Activated CD4-positive, alpha-beta T cell treated with anti-CD3 and anti-CD28 coated beads, Interleukin-2, amount 50 U/mL, for 4 hours (primary cell): ENCODE data around the gene B3GNT3.
"Not testable (repeated sequence)": the region's sequence is repeated elsewhere in the genome, so short reads cannot be mapped to it uniquely, and the experiment has no call there.

Source experiments
- DNase-seq, 2 experiments: peaks; one replicate each; pipeline ENCODE4 v3.0.0-alpha.2; 2020

B3GNT3 gene

GRCh38 chr19:17767559-17767958 lies 27.4 kb upstream of the B3GNT3 start:
- DNase-seq: no peak

DNA sequence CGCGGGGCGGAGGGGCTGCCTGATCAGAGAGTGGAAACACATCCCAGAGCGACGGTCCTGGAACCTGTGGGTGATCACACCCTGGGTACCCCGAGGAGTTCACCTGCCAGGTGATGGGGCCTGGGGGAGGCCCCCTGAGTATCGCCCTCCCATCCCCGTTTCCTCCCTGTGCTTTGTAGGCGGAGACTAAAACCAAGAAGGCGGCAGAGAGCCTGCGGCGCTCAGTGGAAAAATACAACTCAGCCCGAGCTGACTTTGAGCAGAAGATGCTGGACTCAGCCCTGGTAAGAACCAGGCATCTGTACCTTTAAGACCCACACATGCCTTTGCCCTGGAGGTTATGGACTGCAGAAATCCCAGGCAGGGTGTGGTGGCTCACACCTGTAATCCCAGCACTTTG lies 24.3 kb upstream of the B3GNT3 start:
- no peak for DNase-seq

DNA sequence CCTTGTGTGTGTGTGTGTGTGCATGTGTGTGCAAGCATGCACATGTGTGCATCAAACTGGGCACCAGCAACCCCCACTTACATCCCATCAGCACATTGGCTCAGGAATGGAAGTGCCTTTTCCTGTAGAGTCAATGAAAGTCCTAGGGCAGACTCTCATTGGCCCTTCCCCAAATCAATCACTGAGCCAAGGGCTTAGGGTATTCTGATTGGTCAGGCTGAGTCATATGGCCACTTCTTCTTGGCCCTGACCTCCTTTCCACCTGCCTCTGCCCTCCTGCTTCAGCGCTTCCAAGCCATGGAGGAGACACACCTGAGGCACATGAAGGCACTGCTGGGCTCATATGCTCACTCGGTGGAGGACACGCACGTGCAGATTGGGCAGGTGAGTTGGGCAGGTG lies 22.8 kb upstream of the B3GNT3 start:
- no peak for DNase-seq

DNA sequence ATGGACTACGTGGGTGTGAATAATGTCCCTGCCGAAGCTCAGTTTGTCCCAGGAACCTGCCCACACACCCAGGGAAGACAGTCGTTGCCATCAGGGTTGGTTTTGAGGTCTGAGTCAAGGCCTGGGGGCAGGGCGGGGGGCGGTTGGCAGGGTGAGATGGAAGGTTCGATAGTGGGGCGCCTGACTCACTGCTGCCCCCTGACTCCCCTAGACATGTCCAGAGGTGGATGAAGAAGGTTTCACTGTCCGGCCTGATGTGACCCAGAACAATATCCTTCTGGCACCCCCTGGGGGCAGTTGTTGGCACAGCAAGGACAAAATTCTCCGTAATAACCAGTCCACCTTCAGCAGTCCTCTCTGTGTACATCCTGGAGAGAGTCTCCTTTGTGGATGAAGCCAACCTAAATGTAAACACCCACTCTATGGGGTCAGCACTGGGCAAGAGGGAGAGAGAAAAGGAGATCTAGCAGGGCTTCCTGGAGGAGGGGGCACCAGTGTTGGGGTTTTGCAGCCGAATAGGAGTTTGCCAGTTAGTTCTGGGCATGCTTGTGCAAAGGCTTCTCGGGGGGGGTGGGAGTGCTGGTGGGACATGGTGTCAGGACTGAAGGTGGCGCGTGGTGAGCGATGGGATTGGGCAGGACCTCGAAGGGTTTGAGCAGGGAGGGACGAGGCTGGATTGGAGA lies 19.6 kb upstream of the B3GNT3 start:
- peak in 1 of 2 experiments; percentile 32 for DNase-seq

GRCh38 chr19:17775991-17776803 lies 18.7 kb upstream of the B3GNT3 start:
- no peak for DNase-seq

DNA sequence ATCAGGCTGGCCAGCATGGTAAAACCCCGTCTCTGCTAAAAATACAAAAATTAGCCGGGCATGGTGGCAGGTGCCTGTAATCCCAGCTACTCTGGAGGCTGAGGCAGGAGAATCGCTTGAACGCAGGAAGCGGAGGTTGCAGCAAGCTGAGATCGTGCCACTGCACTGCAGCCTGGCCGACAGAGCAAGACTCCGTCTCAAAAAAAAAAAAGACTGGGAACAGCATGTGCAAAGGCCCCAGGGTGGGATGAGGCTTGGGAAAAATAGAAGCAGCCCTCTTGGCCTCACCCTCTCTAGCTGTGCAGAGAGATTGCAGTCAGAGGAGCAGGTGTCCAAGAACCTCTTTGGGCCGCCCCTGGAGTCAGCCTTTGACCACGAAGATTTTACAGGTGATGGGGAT lies 17.1 kb upstream of the B3GNT3 start:
- DNase-seq: not testable (repeated sequence)

- no peak for DNase-seq
Observed at GRCh38 chr19:17778251-17778967, 16.5 kb upstream of the B3GNT3 start.

- DNase-seq: no peak
Observed at GRCh38 chr19:17778968-17779929, 15.7 kb upstream of the B3GNT3 start.

- DNase-seq: no peak
Observed at GRCh38 chr19:17780781-17781180, 14.2 kb upstream of the B3GNT3 start.

- not testable (repeated sequence) for DNase-seq
Observed at GRCh38 chr19:17783721-17784120, 11.2 kb upstream of the B3GNT3 start.

DNA sequence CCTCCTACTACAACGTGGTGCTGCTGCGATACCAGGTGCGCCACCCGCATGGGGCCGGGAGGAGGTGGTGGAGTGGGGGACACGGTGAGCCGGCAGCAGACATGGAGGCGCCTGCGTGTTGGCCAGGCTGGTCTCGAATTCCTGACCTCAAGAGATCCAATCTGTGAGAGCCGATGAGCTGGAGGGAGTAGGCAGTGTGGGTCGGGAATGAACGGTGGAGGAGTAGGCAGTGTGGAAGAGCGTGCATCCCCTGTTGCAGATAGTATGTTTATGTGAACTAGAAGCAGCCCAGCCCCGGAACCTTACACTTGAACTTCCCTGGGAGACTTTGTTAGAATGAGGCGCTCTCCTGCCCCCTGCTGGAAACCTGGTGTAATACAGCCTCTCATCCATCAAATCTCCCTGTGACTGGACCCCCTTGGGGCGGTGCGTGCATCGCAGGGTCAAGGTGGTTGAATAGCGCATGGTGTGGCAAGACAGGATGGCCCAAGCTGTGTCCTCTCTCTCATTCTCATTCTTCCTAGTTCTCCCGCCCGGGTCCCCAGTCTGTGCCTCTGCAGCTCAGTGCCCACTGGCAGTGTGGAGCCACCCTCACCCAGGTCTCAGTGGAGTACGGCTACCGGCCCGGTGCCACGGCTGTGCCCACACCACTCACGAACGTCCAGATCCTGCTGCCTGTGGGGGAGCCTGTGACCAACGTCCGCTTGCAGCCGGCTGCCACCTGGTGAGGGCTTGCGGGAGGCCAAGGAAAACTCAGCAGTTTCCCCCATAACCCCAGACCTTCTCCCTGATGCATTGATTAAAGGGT lies 10.5 kb upstream of the B3GNT3 start:
- peak; percentile 67 to 72 for DNase-seq

GRCh38 chr19:17787274-17787913 lies 7.5 kb upstream of the B3GNT3 start:
- DNase-seq: no peak

- DNase-seq: no peak
Observed at GRCh38 chr19:17788632-17789031, 6.3 kb upstream of the B3GNT3 start.

DNA sequence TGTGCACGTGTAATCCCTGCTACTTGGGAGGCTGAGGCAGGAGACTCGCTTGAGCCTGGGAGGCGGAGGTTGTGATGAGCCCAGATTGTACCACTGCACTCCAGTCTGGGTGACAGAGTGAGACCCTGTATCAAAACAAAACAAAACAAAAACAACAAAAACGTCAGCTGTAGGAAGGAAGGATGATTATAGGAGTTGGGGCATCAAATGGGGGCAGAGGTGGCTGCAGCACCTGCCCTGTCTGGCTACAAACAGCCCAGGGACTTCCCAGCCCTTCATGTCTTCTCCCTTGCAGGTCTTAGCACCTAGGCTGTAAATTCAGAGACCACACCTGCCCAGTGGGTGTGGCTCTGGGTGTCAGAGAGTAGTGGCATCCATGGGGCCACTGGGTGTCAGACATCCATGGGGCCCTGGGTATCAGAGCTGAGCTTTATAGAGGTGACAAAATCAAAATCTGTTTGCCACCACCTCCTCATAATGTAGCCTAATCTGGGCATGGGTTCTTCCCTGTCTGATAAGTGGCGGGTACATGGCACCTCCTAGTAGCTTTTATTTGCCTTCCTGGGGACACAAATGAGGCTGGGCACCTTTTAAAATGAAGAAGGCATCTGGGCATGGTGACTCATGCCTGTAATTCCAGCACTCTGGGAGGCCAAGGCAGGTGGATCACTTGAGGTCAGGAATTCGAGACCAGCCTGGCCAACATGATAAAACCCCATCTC lies 4.7 kb upstream of the B3GNT3 start:
- no peak for DNase-seq

GRCh38 chr19:17794412-17794730 lies 567 bp upstream of the B3GNT3 start:
- DNase-seq: no peak

- no peak for DNase-seq
Observed at GRCh38 chr19:17795495-17795856, 538 bp downstream of the B3GNT3 start.

- no peak for DNase-seq
Observed at GRCh38 chr19:17796013-17796837, 1.3 kb downstream of the B3GNT3 start.

DNA sequence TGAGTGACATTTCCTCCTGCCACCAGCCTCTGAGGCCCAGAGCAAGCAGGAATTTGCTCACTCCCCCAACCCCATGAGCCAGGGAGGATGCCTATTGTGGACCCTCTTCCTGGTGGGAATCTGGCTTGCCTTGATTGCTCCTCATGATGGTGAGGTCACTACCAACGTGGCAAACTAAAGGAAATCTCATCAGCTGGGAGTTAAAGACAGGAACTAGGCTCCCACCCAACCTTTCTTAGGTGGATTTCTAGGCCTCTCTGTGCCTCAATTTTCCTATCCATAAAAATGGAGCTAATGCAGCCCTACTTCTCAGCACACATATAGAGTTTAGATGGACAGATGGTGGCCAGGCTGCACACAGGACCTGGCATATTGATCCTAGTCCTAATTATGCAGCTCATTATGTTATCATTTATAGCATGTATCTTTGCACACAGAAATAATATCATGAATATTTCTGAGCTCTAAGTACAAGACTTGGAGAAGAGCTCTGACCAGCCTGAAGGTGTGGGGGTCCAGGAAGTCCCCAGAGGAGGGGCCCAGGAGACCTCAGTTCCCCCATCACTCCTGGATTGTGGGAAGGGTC lies 2.0 kb downstream of the B3GNT3 start:
- no peak for DNase-seq
